GM19438 (cell line): ENCODE data around the gene IGDCC3.

Source experiments
- ATAC-seq: cut with Tn5 transposase; IDR thresholded peaks from one replicate; pipeline ENCODE4 v1.9.1; 2021; ENCODE audit warnings: low read depth; ENCODE audit not compliant: unreplicated experiment

IGDCC3 gene

GRCh38 chr15:65304381-65305149 is 73.2 kb downstream of the IGDCC3 start, which contains the start of gene RNU5B-1:
RNU5B-1 (plus strand) TSS chr15:65304677.
- peak; percentile 55 for ATAC-seq

DNA sequence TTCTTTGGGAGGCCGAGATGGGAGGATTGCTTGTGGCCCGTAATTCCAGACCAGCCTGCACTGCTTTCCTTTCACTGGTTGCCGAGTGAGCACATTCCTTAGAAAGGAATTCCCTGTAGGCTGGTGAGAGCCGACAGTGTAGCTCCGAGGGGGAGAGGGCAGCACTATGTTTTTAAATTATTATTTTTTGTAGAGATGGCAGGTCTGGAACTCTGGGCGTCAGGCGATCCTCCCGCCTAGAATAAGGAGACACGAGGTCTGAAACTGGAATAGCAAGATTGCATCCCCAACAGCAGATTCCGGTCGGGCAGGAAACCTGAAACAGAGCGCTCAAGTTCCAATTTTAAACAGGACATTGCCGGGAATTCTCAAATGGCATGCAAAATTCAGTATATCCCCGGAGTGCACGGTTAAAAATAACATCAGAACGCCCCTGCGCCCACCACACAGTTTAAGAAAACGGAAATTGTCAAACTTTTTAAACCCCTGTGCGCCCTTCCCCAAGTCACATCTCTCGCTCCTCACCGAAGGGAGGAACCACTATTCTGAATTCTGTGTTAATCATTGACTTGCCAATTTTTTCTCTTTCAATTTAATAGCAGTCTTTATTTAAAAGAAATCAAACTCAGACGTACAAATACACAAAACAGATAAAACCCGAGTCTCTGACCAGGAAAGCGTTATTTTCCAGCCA is 74.0 kb downstream of the IGDCC3 start:
- peak; percentile 14 for ATAC-seq

- no peak for ATAC-seq
These were observed 75.7 kb downstream of the IGDCC3 start for GRCh38 chr15:65302061-65302460.

DNA sequence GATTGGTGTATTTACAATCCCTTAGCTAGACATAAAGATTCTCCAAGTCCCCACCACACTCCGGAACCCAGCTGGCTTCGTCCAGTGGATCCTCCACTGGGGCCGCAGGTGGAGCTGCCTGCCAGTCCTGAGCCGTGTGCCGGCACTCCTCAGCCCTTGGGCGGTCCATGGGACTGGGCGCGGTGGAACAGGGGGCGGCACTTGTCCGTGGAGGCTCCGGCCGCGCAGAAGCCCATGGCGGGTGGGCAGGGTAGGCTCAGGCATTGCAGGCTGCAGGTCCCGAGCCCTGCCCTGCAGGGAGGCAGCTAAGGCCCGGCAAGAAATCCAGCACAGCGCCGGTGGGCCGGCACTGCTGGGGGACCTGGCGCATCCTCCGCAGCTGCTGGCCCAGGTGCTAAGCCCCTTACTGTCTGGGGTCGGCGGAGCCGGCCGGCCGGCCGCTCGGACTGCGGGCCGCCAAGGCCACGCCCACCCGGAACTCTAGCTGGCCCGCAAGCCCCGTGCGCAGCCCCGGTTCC is 76.8 kb downstream of the IGDCC3 start:
- no peak for ATAC-seq

DNA sequence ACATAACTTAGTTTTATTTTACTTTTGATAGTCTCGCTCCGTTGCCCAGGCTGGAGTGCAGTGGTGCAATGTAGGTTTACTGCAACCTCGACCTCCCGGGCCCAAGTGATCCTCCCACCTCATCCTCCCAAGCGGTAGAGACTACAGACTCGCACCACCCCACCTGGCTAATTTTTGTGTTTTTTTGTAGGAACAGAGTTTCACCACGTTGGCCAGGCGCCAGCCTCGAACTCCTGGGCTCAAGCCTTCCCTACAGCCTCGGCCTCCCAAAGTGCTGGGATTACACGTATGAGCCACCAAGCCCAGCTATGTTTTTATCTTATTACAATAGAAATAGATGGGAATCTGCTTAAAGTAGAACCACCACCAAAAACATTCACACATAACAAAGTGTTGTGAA is 79.1 kb downstream of the IGDCC3 start:
- ATAC-seq, result no peak

- no peak for ATAC-seq
These were observed 84.8 kb downstream of the IGDCC3 start for GRCh38 chr15:65292938-65293518.

DNA sequence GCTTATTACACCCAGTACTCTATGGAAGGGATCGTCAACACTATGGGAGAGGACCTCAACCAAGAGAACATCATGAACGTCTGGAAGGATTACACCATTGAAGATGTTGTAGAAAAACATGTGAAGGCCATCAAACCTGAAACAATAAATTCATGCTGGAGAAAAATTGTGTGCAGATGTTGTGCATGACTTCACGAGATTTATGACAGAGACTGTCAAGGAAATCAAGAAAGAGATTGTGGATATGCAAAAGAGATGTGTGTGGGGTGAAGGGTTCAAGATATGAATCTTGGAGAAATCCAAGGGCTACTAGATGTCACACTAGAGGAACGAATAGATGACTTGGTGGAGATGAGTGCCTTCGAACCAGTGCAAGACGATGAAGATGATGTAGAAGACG is 87.6 kb downstream of the IGDCC3 start:
- no peak for ATAC-seq

DNA sequence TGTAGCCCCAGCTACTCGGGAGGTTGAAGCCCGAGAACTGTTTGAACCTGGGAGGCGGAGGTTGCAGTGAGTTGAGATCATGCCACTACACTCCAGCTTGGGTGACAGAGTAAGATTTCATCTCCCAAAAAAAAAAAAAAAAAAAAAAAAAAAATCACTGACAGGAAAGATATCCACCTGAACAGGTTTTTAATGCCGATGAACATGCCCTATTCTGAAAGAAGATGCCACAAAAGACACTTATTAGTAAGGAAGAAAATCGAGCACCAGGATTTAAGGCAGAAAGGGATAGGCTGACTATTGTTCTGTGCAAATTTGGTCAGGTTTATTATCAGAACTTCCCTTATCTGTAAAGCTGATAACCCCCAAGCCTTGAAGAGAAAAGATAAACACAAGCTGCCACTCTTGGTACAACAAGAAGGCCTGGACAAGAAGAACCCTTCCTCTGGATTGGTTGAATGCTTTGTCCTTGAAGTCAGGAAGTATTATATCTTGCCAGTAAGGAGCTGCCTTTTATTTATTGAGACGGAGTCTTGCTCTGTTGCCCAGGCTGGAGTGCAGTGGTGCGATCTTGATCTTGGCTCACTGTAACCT is 88.4 kb downstream of the IGDCC3 start:
- ATAC-seq, result no peak

- ATAC-seq, result no peak
These were observed 90.3 kb downstream of the IGDCC3 start for GRCh38 chr15:65287520-65287855.

- peak; percentile 95 for ATAC-seq
These were observed 90.9 kb downstream of the IGDCC3 start, which contains the start of gene PARP16 for GRCh38 chr15:65286704-65287519. PARP16 (minus strand) TSS chr15:65286883; CDS start chr15:65286426, 457 bp downstream.

- ATAC-seq, result peak; percentile 40
These were observed 91.6 kb downstream of the IGDCC3 start for GRCh38 chr15:65286069-65286703.

GRCh38 chr15:65285291-65286068 is 92.3 kb downstream of the IGDCC3 start:
- no peak for ATAC-seq

GRCh38 chr15:65278480-65278879 is 99.3 kb downstream of the IGDCC3 start:
- no peak for ATAC-seq
